Measurements from ENCODE around the gene GRB14.
A peak's percentile ranks its signal among the peaks of the same experiment; 100 is the strongest.

Gene GRB14

GRCh38 chr2:164613321-164613982 lies 7.8 kb downstream of the GRB14 start:
- DNase-seq (ENCODE audit: low spot score) = no peak

GRCh38 chr2:164609790-164610189 lies 11.5 kb downstream of the GRB14 start:
- no peak for DNase-seq (ENCODE audit: low spot score)

GRCh38 chr2:164606557-164606956 lies 14.7 kb downstream of the GRB14 start:
- DNase-seq (ENCODE audit: low spot score) = no peak

- DNase-seq (ENCODE audit: low spot score) = no peak
These were observed 16.0 kb downstream of the GRB14 start for GRCh38 chr2:164605295-164605694.

- no peak for DNase-seq (ENCODE audit: low spot score)
These were observed 20.5 kb downstream of the GRB14 start for GRCh38 chr2:164600763-164601162.

- DNase-seq (ENCODE audit: low spot score) = peak; percentile 11
These were observed 21.2 kb downstream of the GRB14 start for GRCh38 chr2:164599954-164600589.

GRCh38 chr2:164597983-164598382 lies 23.3 kb downstream of the GRB14 start:
- no peak for DNase-seq (ENCODE audit: low spot score)

- DNase-seq (ENCODE audit: low spot score) = no peak
These were observed 26.3 kb downstream of the GRB14 start for GRCh38 chr2:164595031-164595430.

GRCh38 chr2:164593959-164594358 lies 27.3 kb downstream of the GRB14 start:
- DNase-seq (ENCODE audit: low spot score) = no peak

GRCh38 chr2:164593541-164593940 lies 27.7 kb downstream of the GRB14 start:
- DNase-seq (ENCODE audit: low spot score) = no peak

- DNase-seq (ENCODE audit: low spot score) = no peak
These were observed 31.8 kb downstream of the GRB14 start for GRCh38 chr2:164589522-164589921.

GRCh38 chr2:164581050-164581449 lies 40.2 kb downstream of the GRB14 start:
- no peak for DNase-seq (ENCODE audit: low spot score)

- DNase-seq (ENCODE audit: low spot score) = no peak
These were observed 46.4 kb downstream of the GRB14 start for GRCh38 chr2:164574931-164575330.

GRCh38 chr2:164570475-164570874 lies 50.8 kb downstream of the GRB14 start:
- no peak for DNase-seq (ENCODE audit: low spot score)

- no peak for DNase-seq (ENCODE audit: low spot score)
These were observed 51.9 kb downstream of the GRB14 start for GRCh38 chr2:164569378-164569777.

- DNase-seq (ENCODE audit: low spot score) = no peak
These were observed 53.0 kb downstream of the GRB14 start for GRCh38 chr2:164568317-164568716.

- no peak for DNase-seq (ENCODE audit: low spot score)
These were observed 53.8 kb downstream of the GRB14 start for GRCh38 chr2:164567335-164567989.

- no peak for DNase-seq (ENCODE audit: low spot score)
These were observed 55.9 kb downstream of the GRB14 start for GRCh38 chr2:164565359-164565758.

GRCh38 chr2:164562666-164563065 lies 58.6 kb downstream of the GRB14 start:
- no peak for DNase-seq (ENCODE audit: low spot score)

GRCh38 chr2:164561991-164562390 lies 59.3 kb downstream of the GRB14 start:
- no peak for DNase-seq (ENCODE audit: low spot score)

- no peak for DNase-seq (ENCODE audit: low spot score)
These were observed 59.9 kb downstream of the GRB14 start for GRCh38 chr2:164561416-164561815.

- DNase-seq (ENCODE audit: low spot score) = no peak
These were observed 60.4 kb downstream of the GRB14 start for GRCh38 chr2:164560902-164561301.

GRCh38 chr2:164560181-164560792 lies 61.0 kb downstream of the GRB14 start:
- DNase-seq (ENCODE audit: low spot score) = no peak

All from globus pallidus (tissue), 1 donor.